Stimulated activated CD8-positive, alpha-beta memory T cell treated with anti-CD3 and anti-CD28 coated beads, Interleukin-7, amount 100 ng/mL, for 1 hour (primary cell): ENCODE results near the gene ARHGAP11A.
"Not testable (repeated sequence)": the region's sequence is repeated elsewhere in the genome, so short reads cannot be mapped to it uniquely, and the experiment has no call there.

ENCODE experiments used
- DNase-seq, 2 donors: peaks; one replicate each; pipeline ENCODE4 v3.0.0-alpha.2; 2020; ENCODE audit warnings: low read depth in 2 of 2

The ARHGAP11A gene

GRCh38 chr15:32615051-32615870 is at the start of gene ARHGAP11A:
TSS of gene ARHGAP11A (plus strand) at chr15:32615504. CDS start at chr15:32616212, 708 bp downstream.
- peak; percentile 54 to 59 for DNase-seq

DNA sequence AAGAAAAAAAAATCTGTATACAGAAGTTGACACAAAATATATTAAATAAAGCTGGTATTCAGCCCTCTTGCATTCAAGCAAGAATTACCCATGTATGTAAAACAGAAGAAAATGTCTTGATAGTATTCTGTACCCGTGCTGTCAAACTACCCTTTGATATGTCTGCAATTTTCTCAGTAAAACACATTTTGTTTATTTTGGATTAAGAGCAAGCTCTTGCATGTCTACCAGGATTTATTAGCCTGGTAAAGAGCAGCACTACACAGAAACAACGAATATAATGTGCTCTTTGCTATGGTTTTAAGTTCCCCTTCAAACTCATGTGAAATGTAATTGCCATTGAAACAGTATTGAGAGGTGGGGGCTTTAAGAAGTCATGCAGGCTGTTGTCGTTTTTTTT is 46.3 kb upstream of the ARHGAP11A start:
- DNase-seq = not testable (repeated sequence)

GRCh38 chr15:32578482-32578881 is 36.8 kb upstream of the ARHGAP11A start:
- not testable (repeated sequence) for DNase-seq

DNA sequence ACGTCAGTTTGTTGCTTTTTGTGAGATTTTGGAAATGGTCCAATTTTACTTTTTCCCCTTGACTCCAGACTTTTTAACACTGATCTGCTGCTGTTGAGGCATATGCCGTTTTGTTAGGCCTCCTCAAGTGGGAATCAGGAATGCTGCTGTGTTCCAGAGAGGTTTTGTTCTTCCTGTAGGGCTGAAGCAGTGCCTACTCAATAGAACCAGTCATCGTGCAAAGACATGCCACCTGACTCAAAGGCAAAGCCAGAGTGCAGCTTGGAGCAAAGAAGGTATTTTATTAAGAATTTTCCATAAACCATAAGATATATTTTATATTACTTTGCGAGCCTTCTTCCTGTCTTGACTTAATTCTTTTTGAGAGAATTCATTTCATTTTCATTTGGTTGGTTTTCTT is 29.5 kb upstream of the ARHGAP11A start:
- not testable (repeated sequence) for DNase-seq

DNA sequence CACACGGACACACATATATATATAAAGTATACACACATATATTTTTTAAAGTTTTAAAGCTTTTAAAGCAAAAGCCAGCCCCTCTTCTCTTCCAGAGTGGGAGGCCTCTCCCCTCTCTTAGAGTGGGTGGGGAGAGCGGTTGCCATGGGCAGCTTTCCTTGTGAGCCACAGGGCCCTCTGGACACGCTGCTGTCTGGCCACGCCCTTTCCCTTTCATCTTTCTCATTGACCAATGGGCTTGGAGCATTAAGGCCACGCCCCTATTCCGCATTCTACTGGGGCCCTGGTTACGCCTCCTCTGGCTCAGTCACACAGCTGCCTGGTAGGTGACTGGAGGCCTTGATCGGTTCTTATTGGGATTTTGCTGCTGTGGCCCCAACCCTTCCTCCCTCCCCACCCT is 22.2 kb upstream of the ARHGAP11A start, which contains the start of gene GOLGA8N:
Gene GOLGA8N, plus strand, starts transcription at position 306 of the 400 bp plus-strand sequence.
- not testable (repeated sequence) for DNase-seq

DNA sequence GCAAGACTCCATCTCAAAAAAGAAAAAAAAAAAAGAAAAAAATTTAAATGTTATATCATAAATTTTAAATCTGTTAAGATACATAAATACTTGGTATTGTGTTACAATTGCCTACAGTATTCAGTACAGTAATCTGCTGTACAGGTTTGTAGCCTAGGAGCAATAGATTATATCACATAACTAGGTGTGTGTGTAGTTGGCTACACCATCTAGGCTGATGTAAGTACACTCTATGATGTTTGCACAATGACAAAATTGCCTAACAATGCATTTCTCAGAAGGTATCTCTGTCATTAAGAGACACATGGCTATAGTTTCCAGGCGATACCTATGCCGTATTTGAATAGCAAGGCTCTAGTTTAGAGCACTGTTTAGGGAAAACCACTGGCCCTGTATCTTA is 5.8 kb upstream of the ARHGAP11A start:
- not testable (repeated sequence) for DNase-seq

DNA sequence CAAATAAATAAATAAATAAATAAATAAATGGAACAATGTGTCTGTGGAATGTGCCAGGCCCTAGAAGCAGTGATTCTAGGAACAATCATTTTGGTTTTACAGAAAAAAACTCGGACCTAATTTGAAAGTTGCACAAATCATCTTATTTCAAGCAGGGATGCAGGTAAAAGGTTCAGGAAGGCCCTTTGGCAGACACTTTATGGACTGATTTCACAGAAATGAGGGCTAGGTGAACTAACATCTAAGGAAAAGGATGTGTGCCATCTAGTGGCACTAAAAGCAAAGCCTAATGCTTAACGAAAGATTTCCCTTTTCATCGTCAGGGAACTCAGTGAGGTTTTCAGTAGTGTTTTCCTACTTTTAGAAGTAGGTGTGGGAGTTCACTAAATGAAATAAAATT is 4.6 kb upstream of the ARHGAP11A start:
- not testable (repeated sequence) for DNase-seq

GRCh38 chr15:32614712-32615050 is 623 bp upstream of the ARHGAP11A start:
- DNase-seq = not testable (repeated sequence)

DNA sequence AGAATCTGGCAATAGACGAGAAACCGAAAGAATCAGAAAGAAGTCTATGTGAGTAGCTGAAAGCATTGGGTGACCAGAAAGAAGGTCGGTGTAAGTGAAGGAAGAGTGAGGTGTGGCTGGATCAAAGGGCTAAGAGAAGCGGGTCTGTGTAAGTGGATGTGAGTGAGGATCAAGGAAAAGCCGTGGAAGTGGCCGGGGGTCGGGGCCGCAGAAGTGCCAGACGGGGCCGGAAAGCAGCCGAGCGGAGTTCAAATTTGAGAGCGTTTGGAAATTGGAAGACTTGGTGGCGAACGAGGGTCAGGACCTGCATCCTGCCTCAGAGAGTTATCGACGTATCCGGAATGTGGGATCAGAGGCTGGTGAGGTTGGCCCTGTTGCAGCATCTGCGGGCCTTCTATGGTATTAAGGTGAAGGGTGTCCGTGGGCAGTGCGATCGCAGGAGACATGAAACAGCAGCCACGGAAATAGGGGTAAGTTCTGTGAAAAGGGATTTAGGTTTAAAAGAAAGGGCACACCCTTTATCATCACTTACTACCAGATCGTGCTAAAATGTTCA is 645 bp downstream of the ARHGAP11A start:
- DNase-seq = not testable (repeated sequence)

- no peak for DNase-seq
Observed at GRCh38 chr15:32636410-32636809, 21.1 kb downstream of the ARHGAP11A start.

- no peak for DNase-seq
Observed at GRCh38 chr15:32636908-32637567, 21.7 kb downstream of the ARHGAP11A start.

DNA sequence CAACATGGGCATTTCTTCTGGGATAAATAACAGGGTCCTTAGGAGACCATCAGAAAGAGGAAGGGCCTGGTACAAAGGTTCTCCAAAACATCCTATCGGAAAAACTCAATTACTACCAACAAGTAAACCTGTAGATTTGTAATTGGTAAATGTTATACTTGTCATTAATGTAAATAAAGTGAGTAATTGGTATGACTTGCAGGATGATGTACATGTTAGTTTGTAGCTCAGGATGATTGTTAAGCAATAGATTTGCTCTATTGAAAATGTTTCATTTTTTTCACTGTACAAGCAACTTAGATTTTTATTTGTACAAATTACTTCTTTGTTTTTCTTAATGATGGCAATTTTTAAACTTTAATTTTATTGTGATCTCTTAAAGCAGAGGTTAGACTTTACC is 22.4 kb downstream of the ARHGAP11A start:
- DNase-seq = no peak

GRCh38 chr15:32641517-32642059 is 26.3 kb downstream of the ARHGAP11A start, which contains the start of gene SCG5:
TSS of gene SCG5 (plus strand) at chr15:32641710. CDS start at chr15:32643593, 1,883 bp downstream.
- no peak for DNase-seq

- no peak for DNase-seq
Observed at GRCh38 chr15:32642667-32643435, 27.5 kb downstream of the ARHGAP11A start.

DNA sequence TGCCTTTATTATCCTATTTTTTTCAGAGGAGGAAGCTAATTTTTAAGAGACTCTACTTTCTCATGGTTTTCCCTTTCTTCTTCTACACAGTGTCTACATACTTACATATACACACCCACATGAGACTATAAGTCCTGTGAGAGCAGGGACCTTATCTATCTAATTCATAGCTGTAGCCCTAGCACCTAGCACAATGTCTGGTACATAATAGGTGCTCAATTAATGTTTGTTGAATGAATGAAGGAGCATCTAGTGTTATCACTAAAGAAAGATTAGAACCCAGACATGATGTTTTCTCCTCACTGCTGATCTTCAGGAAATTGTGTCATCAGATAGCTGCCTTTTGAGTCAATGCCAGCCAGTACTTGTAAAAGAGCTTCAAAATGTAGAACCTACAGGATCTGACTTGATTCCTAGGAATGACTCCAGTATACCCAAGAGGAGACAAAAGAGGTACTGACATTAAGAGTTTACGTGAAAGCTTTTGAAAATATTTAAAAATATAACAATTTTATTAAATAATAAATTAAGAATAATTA is 28.7 kb downstream of the ARHGAP11A start:
- DNase-seq = no peak

- no peak for DNase-seq
Observed at GRCh38 chr15:32646291-32646690, 31.0 kb downstream of the ARHGAP11A start.

DNA sequence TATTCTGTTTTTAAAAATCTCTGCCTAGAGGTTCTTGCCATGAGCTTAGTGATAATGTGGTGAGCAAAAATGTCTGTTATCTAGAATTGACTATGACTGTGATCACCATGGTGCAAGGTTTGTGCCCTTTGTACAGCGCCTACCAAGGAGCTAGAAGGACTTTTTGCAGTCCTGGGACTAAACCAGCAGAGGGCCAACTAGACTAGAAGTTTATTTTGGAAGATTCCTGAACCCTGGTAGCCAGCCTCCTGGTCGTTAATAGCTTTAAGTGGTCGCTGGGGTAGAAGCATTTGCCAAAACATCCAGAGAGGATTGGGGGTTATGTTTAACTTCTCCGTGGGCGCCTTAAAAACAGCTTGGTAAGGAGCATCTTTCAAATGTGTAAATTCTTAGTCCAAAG is 34.0 kb downstream of the ARHGAP11A start:
- no peak for DNase-seq

GRCh38 chr15:32651229-32651837 is 36.0 kb downstream of the ARHGAP11A start:
- peak in 1 of 2 donors; percentile 16 for DNase-seq

DNA sequence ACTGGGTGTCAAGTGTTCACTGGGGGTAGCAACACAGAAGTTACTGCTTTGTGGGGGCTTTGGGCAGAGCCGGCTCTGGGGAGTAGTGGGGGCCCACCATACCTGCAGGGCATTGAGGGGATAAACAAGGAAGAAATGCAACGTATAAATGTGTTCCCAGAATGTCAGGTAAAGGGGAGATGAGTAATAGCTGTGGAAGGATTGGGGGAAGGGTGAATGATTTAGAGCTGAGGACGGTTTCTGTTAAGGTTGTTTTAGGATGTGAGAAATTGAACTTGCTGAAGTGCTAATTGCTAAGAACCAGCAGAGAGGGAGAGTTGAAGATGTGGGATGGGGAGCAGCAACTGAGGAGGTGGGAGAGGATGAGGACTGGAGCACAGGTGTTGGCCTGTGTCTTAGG is 36.9 kb downstream of the ARHGAP11A start:
- DNase-seq = no peak

GRCh38 chr15:32656091-32656490 is 40.8 kb downstream of the ARHGAP11A start:
- no peak for DNase-seq

- DNase-seq = no peak
Observed at GRCh38 chr15:32656496-32656895, 41.2 kb downstream of the ARHGAP11A start.
